MM.1S (cell line): ENCODE data around the gene COL27A1.

Experiments
- CTCF ChIP-seq: fragments of 300-600 bp; sonication (generic); IDR thresholded peaks from 2 replicates; pipeline ENCODE4 v1.5.1; 2016; ENCODE audit warnings: antibody characterized with exemption, low read length, mixed read lengths
- EZH2 ChIP-seq: fragments of 300-600 bp; sonication (generic); optimal IDR thresholded peaks from 2 replicates; pipeline ENCODE3; 2017; ENCODE audit warnings: low read depth, mild to moderate bottlenecking, antibody characterized with exemption, low read length, mixed read lengths

GRCh38 chr9:114203410-114204140 lies 48.2 kb downstream of the COL27A1 start:
- no peak for TF ChIP-seq EZH2
- no peak for TF ChIP-seq CTCF
